ENCODE results near the gene SCN4B. TPM values are rescaled to one million over a fixed set of nuclear protein-coding genes. Genes with fewer than 3 reads are reported as not detected.

SCN4B gene
- total RNA-seq, 1 donor from 2014 or later = 0.42 TPM

- Mint-ChIP-seq H3K27ac (ENCODE audit: unreplicated experiment) (no peak overlapping the region), H3K27me3 (ENCODE audit: low read depth) (peaks cover 17% of the 10 kb centered on the region), H3K4me3 (ENCODE audit: unreplicated experiment) (no peak overlapping the region), H3K4me1 (ENCODE audit: low read depth) (peaks cover 4% of the 10 kb centered on the region), H3K9me3 (ENCODE audit: low read depth) (peaks cover 13% of the 10 kb centered on the region), H3K36me3 (ENCODE audit: low read depth) (peaks cover 2% of the 10 kb centered on the region)
- TF ChIP-seq CTCF (IDR thresholded peaks at IDR 0.05) = no peak
- no peak for DNase-seq (ENCODE audit: low spot score)
Observed at GRCh38 chr11:118088531-118088930, 64.1 kb downstream of the SCN4B start.

- no peak for DNase-seq (ENCODE audit: low spot score)
- no peak for TF ChIP-seq CTCF (IDR thresholded peaks at IDR 0.05)
- peaks cover 21% of the 10 kb centered on the region for H3K27me3 Mint-ChIP-seq (ENCODE audit: low read depth)
- H3K36me3 Mint-ChIP-seq (ENCODE audit: low read depth) = peaks cover 2% of the 10 kb centered on the region
- H3K4me3 Mint-ChIP-seq (ENCODE audit: unreplicated experiment) = no peak overlapping the region
- peaks cover 8% of the 10 kb centered on the region for H3K4me1 Mint-ChIP-seq (ENCODE audit: low read depth)
- H3K9me3 Mint-ChIP-seq (ENCODE audit: low read depth) = peaks cover 13% of the 10 kb centered on the region
- no peak overlapping the region for H3K27ac Mint-ChIP-seq (ENCODE audit: unreplicated experiment)
Observed at GRCh38 chr11:118087931-118088330, 64.7 kb downstream of the SCN4B start.

- Mint-ChIP-seq H3K4me1 (ENCODE audit: low read depth) (peaks cover 12% of the 10 kb centered on the region), H3K36me3 (ENCODE audit: low read depth) (peaks cover 2% of the 10 kb centered on the region), H3K9me3 (ENCODE audit: low read depth) (peaks cover 13% of the 10 kb centered on the region), H3K27me3 (ENCODE audit: low read depth) (peaks cover 29% of the 10 kb centered on the region), H3K4me3 (ENCODE audit: unreplicated experiment) (no peak within 1 kb of the TSS), H3K27ac (ENCODE audit: unreplicated experiment) (no peak within 1 kb of the TSS)
- DNase-seq (ENCODE audit: low spot score) = no peak
- TF ChIP-seq CTCF (IDR thresholded peaks at IDR 0.05) = no peak
Observed at GRCh38 chr11:118086913-118087768, 65.5 kb downstream of the SCN4B start, which contains the start of gene SMIM35. SMIM35 (minus strand) TSS chr11:118086963; CDS start chr11:118086757, 206 bp downstream.

- Mint-ChIP-seq H3K27me3 (ENCODE audit: low read depth) (peaks cover 42% of the 10 kb centered on the region), H3K9me3 (ENCODE audit: low read depth) (peaks cover 13% of the 10 kb centered on the region), H3K36me3 (ENCODE audit: low read depth) (no peaks in the 10 kb centered on the region), H3K4me3 (ENCODE audit: unreplicated experiment) (no peak overlapping the region), H3K27ac (ENCODE audit: unreplicated experiment) (no peak overlapping the region), H3K4me1 (ENCODE audit: low read depth) (peaks cover 12% of the 10 kb centered on the region)
- TF ChIP-seq CTCF (IDR thresholded peaks at IDR 0.05) = no peak
- DNase-seq (ENCODE audit: low spot score) = no peak
Observed at GRCh38 chr11:118084656-118085055, 68.0 kb downstream of the SCN4B start.

GRCh38 chr11:118084247-118084646 is 68.4 kb downstream of the SCN4B start:
- Mint-ChIP-seq H3K27ac (ENCODE audit: unreplicated experiment) (no peak overlapping the region), H3K27me3 (ENCODE audit: low read depth) (peaks cover 42% of the 10 kb centered on the region), H3K4me3 (ENCODE audit: unreplicated experiment) (no peak overlapping the region), H3K36me3 (ENCODE audit: low read depth) (no peaks in the 10 kb centered on the region), H3K9me3 (ENCODE audit: low read depth) (peaks cover 13% of the 10 kb centered on the region), H3K4me1 (ENCODE audit: low read depth) (peaks cover 12% of the 10 kb centered on the region)
- no peak for TF ChIP-seq CTCF (IDR thresholded peaks at IDR 0.05)
- DNase-seq (ENCODE audit: low spot score) = no peak

Other genes with a start within 250 kb of the SCN4B start
- gene TMPRSS13, start 223.4 kb downstream of the SCN4B start, total RNA-seq = not detected in 3 replicates
- gene IL10RA, start 166.4 kb downstream of the SCN4B start, total RNA-seq = 0.12 to 0.77 TPM in 2 of 3 replicates, not detected in the other
- not detected in 3 replicates for gene TMPRSS4, start 75.7 kb downstream of the SCN4B start, total RNA-seq
- not detected in 3 replicates for gene SMIM35, start 65.9 kb downstream of the SCN4B start, total RNA-seq
- 0.12 to 0.24 TPM (median 0.13 TPM) in 3 replicates for gene SCN2B, start 23.8 kb upstream of the SCN4B start, total RNA-seq
- gene JAML, start 72.2 kb upstream of the SCN4B start, total RNA-seq = not detected in 3 replicates
- gene MPZL3, start 99.5 kb upstream of the SCN4B start, total RNA-seq = 1.1 to 1.7 TPM (median 1.6 TPM) in 3 replicates
- gene MPZL2, start 111.5 kb upstream of the SCN4B start, total RNA-seq = not detected in 3 replicates
- gene CD3E, start 151.9 kb upstream of the SCN4B start, total RNA-seq = not detected in 3 replicates
- not detected in 3 replicates for gene CD3D, start 189.9 kb upstream of the SCN4B start, total RNA-seq
- not detected in 3 replicates for gene CD3G, start 191.5 kb upstream of the SCN4B start, total RNA-seq
- gene UBE4A, start 206.8 kb upstream of the SCN4B start, total RNA-seq = 39.7 to 44.2 TPM (median 39.7 TPM) in 3 replicates
- 107 to 138 TPM (median 135 TPM) in 3 replicates for gene ATP5MG, start 248.8 kb upstream of the SCN4B start, total RNA-seq

All from chondrocyte (in vitro differentiated cells).